Diencephalon (tissue), 1 donor: Measurements from ENCODE around the gene ZXDA. TPM values are rescaled to one million over a fixed set of nuclear protein-coding genes. Genes with fewer than 3 reads are reported as not detected.

Source experiments
- total RNA-seq: library from RNA; depleted of rRNA; stranded (reverse); fragments of >200 nt; gene quantifications from one replicate; pipeline ENCODE4 v1.2.3, GENCODE V29; 2014

Gene ZXDA
- total RNA-seq: 21.2 TPM

GRCh38 chrX:57910287-57910912 lies at the start of gene ZXDA:
ZXDA (minus strand) TSS chrX:57910458; CDS start chrX:57910420, 38 bp downstream.

Other genes starting within 250 kb of the ZXDA start
- gene NLRP2B, start 230.2 kb downstream of the ZXDA start, total RNA-seq: not detected